Colonic mucosa (tissue), 4 donors: ENCODE results near the gene ROBO1. TPM values are rescaled to one million over a fixed set of nuclear protein-coding genes. Genes with fewer than 3 reads are reported as not detected.
"Not testable (repeated sequence)": the region's sequence is repeated elsewhere in the genome, so short reads cannot be mapped to it uniquely, and the experiment has no call there.

ENCODE experiments used
- DNase-seq: peaks from one replicate; pipeline ENCODE4 v3.0.0-alpha.2; 2020
- H3K27ac ChIP-seq: fragments of 200-600 bp; one replicate; pipeline ENCODE4 v1.8.0; 2021
- H3K27me3 ChIP-seq: fragments of 200-600 bp; one replicate; pipeline ENCODE4 v1.8.0; 2021
- H3K36me3 ChIP-seq: fragments of 200-600 bp; one replicate; pipeline ENCODE4 v1.8.0; 2021
- H3K4me1 ChIP-seq: fragments of 200-600 bp; one replicate; pipeline ENCODE4 v1.8.0; 2021; ENCODE audit warnings: mild to moderate bottlenecking
- H3K4me3 ChIP-seq: fragments of 200-600 bp; one replicate; pipeline ENCODE4 v1.8.0; 2021
- H3K9ac ChIP-seq, 2 donors: one replicate each; pipeline ENCODE4 v1.7.0; 2013; ENCODE audit warnings: control low read depth in 2 of 2, low read depth in 2 of 2, low read length in 2 of 2
- H3K9me3 ChIP-seq: fragments of 200-600 bp; one replicate; pipeline ENCODE4 v1.8.0; 2021
- CTCF ChIP-seq: fragments of 200-600 bp; IDR thresholded peaks from one replicate; pipeline ENCODE4 v1.8.0; 2022; ENCODE audit warnings: antibody characterized with exemption, mild to moderate bottlenecking
- intact Hi-C: fragments of 100-400 bp; cut with DNase I; formaldehyde crosslinking; loops from one replicate; pipeline ENCODE4 v1.14.1; 2022
- total RNA-seq, 2 donors: library from RNA; stranded (reverse); fragmentation: NEBNext Ultra II Directional in 1 of 2; extraction: Animal tissue kit (Norgen Biotek cat#: 25700) in 1 of 2; gene quantifications; one replicate each; pipeline ENCODE4 v1.2.1, GENCODE V29; 2021
- donor health status: healthy.
- donor health status: DM: no; HTN: no; CAD: no.
- donor health status: DM: no; HTN: no; CAD: no.

ROBO1 gene
- total RNA-seq, 2 donors from 2014 or later: 8.1 to 9.4 TPM

- no peaks in the 10 kb centered on the region for H3K4me1 ChIP-seq
- H3K9me3 ChIP-seq: no peaks in the 10 kb centered on the region
- H3K36me3 ChIP-seq: no peaks in the 10 kb centered on the region
- intact Hi-C loops: no loop called here
- H3K27ac ChIP-seq: no peak overlapping the region
- TF ChIP-seq CTCF: no peak
- no peak for DNase-seq
- no peak overlapping the region for H3K9ac ChIP-seq
- H3K27me3 ChIP-seq: no peaks in the 10 kb centered on the region
- no peak overlapping the region for H3K4me3 ChIP-seq
Observed at GRCh38 chr3:79808515-79808914, 40.7 kb upstream of the ROBO1 start.

- H3K27ac ChIP-seq, intact Hi-C loops, H3K36me3 ChIP-seq, H3K9me3 ChIP-seq, H3K9ac ChIP-seq, H3K27me3 ChIP-seq, H3K4me3 ChIP-seq, DNase-seq, H3K4me1 ChIP-seq: not testable (repeated sequence)
Observed at GRCh38 chr3:79790177-79790576, 22.4 kb upstream of the ROBO1 start.

- DNase-seq: no peak
- intact Hi-C loops: no loop called here
- no peak for TF ChIP-seq CTCF
- no peaks in the 10 kb centered on the region for H3K9me3 ChIP-seq
- H3K4me3 ChIP-seq: no peak overlapping the region
- H3K4me1 ChIP-seq: no peaks in the 10 kb centered on the region
- H3K27me3 ChIP-seq: no peaks in the 10 kb centered on the region
- H3K36me3 ChIP-seq: no peaks in the 10 kb centered on the region
- no peak overlapping the region for H3K27ac ChIP-seq
- no peak overlapping the region for H3K9ac ChIP-seq
Observed at GRCh38 chr3:79773291-79773690, 5.5 kb upstream of the ROBO1 start.

GRCh38 chr3:79769229-79769628, 1.4 kb upstream of the ROBO1 start:
- intact Hi-C loops: no loop called here
- Histone ChIP-seq H3K9ac (no peak overlapping the region), H3K27me3 (no peaks in the 10 kb centered on the region), H3K4me3 (no peak overlapping the region), H3K9me3 (no peaks in the 10 kb centered on the region), H3K27ac (no peak overlapping the region), H3K36me3 (no peaks in the 10 kb centered on the region), H3K4me1 (no peaks in the 10 kb centered on the region)
- no peak for TF ChIP-seq CTCF
- no peak for DNase-seq

- Histone ChIP-seq H3K4me3 (no peak overlapping the region), H3K27me3 (no peaks in the 10 kb centered on the region), H3K4me1 (no peaks in the 10 kb centered on the region), H3K9me3 (no peaks in the 10 kb centered on the region), H3K27ac (no peak overlapping the region), H3K9ac (no peak overlapping the region), H3K36me3 (no peaks in the 10 kb centered on the region)
- no peak for DNase-seq
- TF ChIP-seq CTCF: no peak
- intact Hi-C loops: no loop called here
Observed at GRCh38 chr3:79767194-79767904, 449 bp downstream of the ROBO1 start.

GRCh38 chr3:79766496-79767193, 1.2 kb downstream of the ROBO1 start:
- no peak overlapping the region for H3K4me3 ChIP-seq

More at GRCh38 chr3:79766496-79767193, 1.2 kb downstream of the ROBO1 start:
- Histone ChIP-seq H3K9me3 (no peaks in the 10 kb centered on the region), H3K9ac (no peak overlapping the region), H3K27me3 (no peaks in the 10 kb centered on the region), H3K27ac (no peak overlapping the region), H3K36me3 (no peaks in the 10 kb centered on the region), H3K4me1 (no peaks in the 10 kb centered on the region)
- no peak for DNase-seq
- intact Hi-C loops: no loop called here
- TF ChIP-seq CTCF: no peak
